ENCODE results near the gene PYGB.

Gene PYGB

GRCh38 chr20:25338112-25339023, 90.5 kb downstream of the PYGB start:
- DNase-seq: no peak

GRCh38 chr20:25339608-25340007, 91.7 kb downstream of the PYGB start:
- no peak for DNase-seq

- DNase-seq: no peak
Measured at GRCh38 chr20:25340380-25340779, 92.5 kb downstream of the PYGB start.

- DNase-seq: no peak
Measured at GRCh38 chr20:25341716-25342680, 94.1 kb downstream of the PYGB start.

- DNase-seq: no peak
Measured at GRCh38 chr20:25344634-25345033, 96.7 kb downstream of the PYGB start.

GRCh38 chr20:25345721-25346120, 97.8 kb downstream of the PYGB start:
- DNase-seq: no peak

GRCh38 chr20:25346349-25346748, 98.5 kb downstream of the PYGB start:
- DNase-seq: no peak
